PC-3 (cell line): Measurements from ENCODE around the gene GNAS. TPM values are rescaled to one million over a fixed set of nuclear protein-coding genes. Genes with fewer than 3 reads are reported as not detected.

ENCODE experiments used
- ATAC-seq: fragments of 200-7000 bp; cut with Tn5 transposase; 2 replicates; pipeline ENCODE4 v1.9.1; 2020; ENCODE audit warnings: mild to moderate bottlenecking, moderate library complexity
- BruUV-seq: library from RNA; stranded (reverse); fragments of 400-500 nt; replicated peaks from 2 replicates; lab custom pipeline; 2021; lab: Mats Ljungman, UMichigan
- CTCF ChIA-PET: fragments of 300-600 bp; sonication (Branson Sonifier 250); formaldehyde crosslinking; loops from one replicate; lab custom pipeline; 2022; ENCODE audit warnings: antibody characterized with exemption; lab: Charles Lee
- POLR2A ChIA-PET: fragments of 300-600 bp; sonication (Branson Sonifier 250); formaldehyde crosslinking; loops from one replicate; lab custom pipeline; 2022; ENCODE audit warnings: antibody characterized with exemption; ENCODE audit not compliant: unreplicated experiment; lab: Charles Lee
- DNase-seq: peaks from one replicate; pipeline ENCODE4 v3.0.0-alpha.2; 2015
- H2AFZ ChIP-seq: fragments of 300-600 bp; sonication (generic); 2 replicates; pipeline ENCODE4 v1.6.0; 2016; ENCODE audit warnings: antibody characterized with exemption, low read length
- H3F3A ChIP-seq: fragments of 300-600 bp; sonication (generic); one replicate; pipeline ENCODE4 v1.6.0; 2017; ENCODE audit warnings: antibody characterized with exemption, low read length, control low read depth, mild to moderate bottlenecking; ENCODE audit not compliant: unreplicated experiment
- H3K27ac ChIP-seq: fragments of 300-600 bp; sonication (generic); 2 replicates; pipeline ENCODE4 v1.5.1; 2016; ENCODE audit warnings: mild to moderate bottlenecking, low read length
- H3K27me3 ChIP-seq: fragments of 300-600 bp; sonication (generic); 2 replicates; pipeline ENCODE4 v1.6.1; 2016; ENCODE audit warnings: low read length, mixed read lengths
- H3K36me3 ChIP-seq: fragments of 300-600 bp; sonication (generic); 2 replicates; pipeline ENCODE4 v1.6.1; 2016; ENCODE audit warnings: low read depth, mixed run types, low read length, mixed read lengths
- H3K4me1 ChIP-seq: fragments of 300-600 bp; sonication (generic); 2 replicates; pipeline ENCODE4 v1.5.1; 2016; ENCODE audit warnings: low read length; ENCODE audit not compliant: insufficient read depth
- H3K4me2 ChIP-seq: fragments of 300-600 bp; sonication (generic); 2 replicates; pipeline ENCODE4 v1.6.0; 2016; ENCODE audit warnings: low read length
- H3K4me3 ChIP-seq: fragments of 300-600 bp; sonication (generic); 2 replicates; pipeline ENCODE4 v1.5.1; 2016; ENCODE audit warnings: mild to moderate bottlenecking, low read length, mixed read lengths
- H3K79me2 ChIP-seq: fragments of 300-600 bp; sonication (generic); 2 replicates; pipeline ENCODE4 v1.6.1; 2017; ENCODE audit warnings: low read length, mixed read lengths
- H3K9ac ChIP-seq: fragments of 300-600 bp; sonication (generic); 2 replicates; pipeline ENCODE4 v1.6.0; 2016; ENCODE audit warnings: mild to moderate bottlenecking, low read length
- H3K9me2 ChIP-seq: fragments of 300-600 bp; sonication (generic); replicated peaks from 2 replicates; pipeline ENCODE4 v1.6.1; 2016; ENCODE audit warnings: mixed run types, low read length, mixed read lengths
- H3K9me3 ChIP-seq: fragments of 300-600 bp; sonication (generic); 2 replicates; pipeline ENCODE4 v1.6.1; 2016; ENCODE audit warnings: low read length, mixed read lengths
- H4K20me1 ChIP-seq: fragments of 300-600 bp; sonication (generic); 2 replicates; pipeline ENCODE4 v1.6.1; 2016; ENCODE audit warnings: low read length, mixed read lengths
- EZH2 ChIP-seq: fragments of 300-600 bp; sonication (generic); IDR thresholded peaks from one replicate; pipeline ENCODE4 v1.6.1; 2017; ENCODE audit warnings: antibody characterized with exemption, mild to moderate bottlenecking, low read length; ENCODE audit not compliant: unreplicated experiment
- EZH2phosphoT487 ChIP-seq: fragments of 300-600 bp; sonication (generic); IDR thresholded peaks from 2 replicates; pipeline ENCODE4 v1.6.1; 2018; ENCODE audit warnings: mild to moderate bottlenecking, antibody characterized with exemption, low read length, borderline replicate concordance
- intact Hi-C: fragments of 100-400 bp; cut with micrococcal nuclease; formaldehyde crosslinking; loops from 2 replicates; pipeline ENCODE4 v1.9.0; 2023
- total RNA-seq: library from RNA; depleted of rRNA; stranded (reverse); fragments of >200 nt; gene quantifications from 2 replicates; pipeline ENCODE4 v1.2.3, GENCODE V29; 2014
- TF ChIP-seq, protein P1 (sequence below): fragments of 300-600 bp; sonication (generic); conservative IDR thresholded peaks from 2 replicates; pipeline ENCODE4 v1.5.1; 2017; ENCODE audit warnings: antibody characterized with exemption, low read depth, mild to moderate bottlenecking, low read length

The GNAS gene
- total RNA-seq, 1 experiment from 2014 or later, result 694 TPM

DNA sequence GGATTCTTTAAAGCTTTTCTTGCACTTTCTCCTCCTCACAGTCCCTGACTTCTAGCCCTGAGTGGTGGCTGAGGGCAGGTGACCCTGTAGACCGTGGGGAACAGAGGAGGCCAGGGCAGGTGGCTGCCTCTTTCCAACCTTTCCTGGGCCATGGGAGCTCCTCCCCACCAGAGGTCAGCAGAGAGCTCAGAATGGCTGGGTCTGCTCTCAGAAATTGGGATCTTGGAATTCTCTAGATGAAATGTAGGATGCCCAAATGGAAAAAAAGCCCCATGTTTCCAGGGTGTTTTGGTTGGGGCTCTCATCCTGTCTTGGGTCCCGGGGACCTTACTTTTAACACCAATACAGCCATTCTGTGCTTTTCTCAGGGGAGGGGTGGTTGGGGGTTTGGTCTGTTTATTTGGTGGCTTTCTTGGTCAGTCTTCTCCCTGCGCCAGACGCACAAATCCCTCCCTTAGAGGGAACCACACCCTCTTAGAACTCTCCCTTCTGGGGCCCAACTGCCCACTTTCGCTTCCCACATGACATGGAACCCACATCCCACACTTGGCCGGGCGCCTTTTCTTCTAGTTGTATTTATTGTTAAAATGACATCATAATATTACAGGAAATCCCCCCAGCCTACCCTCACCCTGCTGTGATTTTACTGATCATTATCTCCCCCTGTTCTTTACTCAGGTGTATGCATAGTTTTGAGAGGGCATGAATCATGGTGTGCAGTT is 17.9 kb downstream of the GNAS start:
- no peak for TF ChIP-seq EZH2phosphoT487
- TF ChIP-seq, protein P1, sequence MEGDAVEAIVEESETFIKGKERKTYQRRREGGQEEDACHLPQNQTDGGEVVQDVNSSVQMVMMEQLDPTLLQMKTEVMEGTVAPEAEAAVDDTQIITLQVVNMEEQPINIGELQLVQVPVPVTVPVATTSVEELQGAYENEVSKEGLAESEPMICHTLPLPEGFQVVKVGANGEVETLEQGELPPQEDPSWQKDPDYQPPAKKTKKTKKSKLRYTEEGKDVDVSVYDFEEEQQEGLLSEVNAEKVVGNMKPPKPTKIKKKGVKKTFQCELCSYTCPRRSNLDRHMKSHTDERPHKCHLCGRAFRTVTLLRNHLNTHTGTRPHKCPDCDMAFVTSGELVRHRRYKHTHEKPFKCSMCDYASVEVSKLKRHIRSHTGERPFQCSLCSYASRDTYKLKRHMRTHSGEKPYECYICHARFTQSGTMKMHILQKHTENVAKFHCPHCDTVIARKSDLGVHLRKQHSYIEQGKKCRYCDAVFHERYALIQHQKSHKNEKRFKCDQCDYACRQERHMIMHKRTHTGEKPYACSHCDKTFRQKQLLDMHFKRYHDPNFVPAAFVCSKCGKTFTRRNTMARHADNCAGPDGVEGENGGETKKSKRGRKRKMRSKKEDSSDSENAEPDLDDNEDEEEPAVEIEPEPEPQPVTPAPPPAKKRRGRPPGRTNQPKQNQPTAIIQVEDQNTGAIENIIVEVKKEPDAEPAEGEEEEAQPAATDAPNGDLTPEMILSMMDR, result peak; percentile 98
- no peak for TF ChIP-seq EZH2
- ChIA-PET POLR2A (interaction anchor here (0.7 kb wide), 1 partner anchor 68 kb away, joined by 4 read pairs; no protein-coding TSS in a partner anchor), CTCF (interaction anchor here (0.6 to 1.0 kb wide), 4 partner anchors 16 to 585 kb away, joined by 3 to 5 read pairs (median 4); partner anchors contain the start of gene ATP5F1E)
- DNase-seq (peak; percentile 91), ATAC-seq (peak; percentile 96)
- Histone ChIP-seq H3K4me3 (no peak overlapping the region), H3F3A (no peaks in the 10 kb centered on the region), H3K4me2 (peak overlapping the region; percentile 24), H3K27me3 (no peaks in the 10 kb centered on the region), H3K79me2 (no peaks in the 10 kb centered on the region), H3K9ac (no peak overlapping the region), H3K9me2 (no peaks in the 10 kb centered on the region), H3K36me3 (no peaks in the 10 kb centered on the region), H4K20me1 (no peaks in the 10 kb centered on the region), H3K4me1 (peaks cover 14% of the 10 kb centered on the region), H3K9me3 (no peaks in the 10 kb centered on the region), H3K27ac (0 out of 2 replicates have a peak overlapping the region, but pooled peaks have one; percentile 3), H2AFZ (peak overlapping the region; percentile 29)
- intact Hi-C loops, result loop anchor here (1.0 to 2.0 kb wide), 4 partner anchors 20 to 626 kb away; no protein-coding TSS in a partner anchor
- BruUV-seq, result no TSS peak

DNA sequence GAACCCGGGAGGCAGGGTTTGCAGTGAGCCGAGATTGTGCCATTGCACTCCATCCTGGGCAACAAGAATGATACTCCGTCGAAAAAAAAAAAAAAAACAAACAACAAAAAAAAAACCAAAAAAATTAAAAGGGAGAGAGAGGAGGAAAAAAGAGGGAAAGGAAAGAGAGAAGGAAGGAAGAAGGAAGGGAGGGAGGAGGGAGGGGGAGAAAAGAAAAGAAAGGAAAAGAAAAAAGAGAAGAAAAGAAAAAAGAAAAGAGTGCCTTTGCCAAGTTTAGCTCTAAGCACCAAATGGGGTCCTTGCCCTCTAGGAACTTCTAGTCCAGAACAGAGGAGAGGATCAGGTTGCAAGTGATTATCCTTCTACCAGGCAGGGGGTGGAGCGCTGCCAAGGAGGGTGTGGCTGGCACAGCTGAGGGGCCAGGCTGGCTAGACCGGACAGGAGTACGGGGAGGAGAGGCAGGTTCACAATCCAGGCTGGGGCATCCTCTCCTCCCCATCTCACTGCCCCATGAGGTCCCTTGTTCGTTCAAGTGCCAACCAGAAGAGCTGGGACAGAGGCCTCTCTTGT is 19.1 kb downstream of the GNAS start:
- Histone ChIP-seq H3K9me2 (no peaks in the 10 kb centered on the region), H3K4me3 (no peak overlapping the region), H3K4me1 (peaks cover 25% of the 10 kb centered on the region), H3K27me3 (no peaks in the 10 kb centered on the region), H3K27ac (no peak overlapping the region), H3F3A (no peaks in the 10 kb centered on the region), H3K36me3 (no peaks in the 10 kb centered on the region), H4K20me1 (no peaks in the 10 kb centered on the region), H3K9ac (no peak overlapping the region), H3K9me3 (no peaks in the 10 kb centered on the region), H2AFZ (no peak overlapping the region), H3K4me2 (no peak overlapping the region), H3K79me2 (no peaks in the 10 kb centered on the region)
- DNase-seq, result peak; percentile 41
- BruUV-seq, result no TSS peak
- intact Hi-C loops, result loop anchor here (2.0 kb wide), 2 partner anchors 19 to 625 kb away; no protein-coding TSS in a partner anchor
- CTCF ChIA-PET, result no interaction called here
- POLR2A ChIA-PET, result no interaction called here
- no peak for ATAC-seq
- TF ChIP-seq EZH2phosphoT487, result no peak
- no peak for TF ChIP-seq EZH2
- TF ChIP-seq, protein P1, result no peak
